ENCODE data around the gene ARHGAP11A. TPM values are rescaled to one million over a fixed set of nuclear protein-coding genes. Genes with fewer than 3 reads are reported as not detected.

Gene ARHGAP11A
- total RNA-seq, 1 experiment from 2014 or later, result 18.0 TPM

DNA sequence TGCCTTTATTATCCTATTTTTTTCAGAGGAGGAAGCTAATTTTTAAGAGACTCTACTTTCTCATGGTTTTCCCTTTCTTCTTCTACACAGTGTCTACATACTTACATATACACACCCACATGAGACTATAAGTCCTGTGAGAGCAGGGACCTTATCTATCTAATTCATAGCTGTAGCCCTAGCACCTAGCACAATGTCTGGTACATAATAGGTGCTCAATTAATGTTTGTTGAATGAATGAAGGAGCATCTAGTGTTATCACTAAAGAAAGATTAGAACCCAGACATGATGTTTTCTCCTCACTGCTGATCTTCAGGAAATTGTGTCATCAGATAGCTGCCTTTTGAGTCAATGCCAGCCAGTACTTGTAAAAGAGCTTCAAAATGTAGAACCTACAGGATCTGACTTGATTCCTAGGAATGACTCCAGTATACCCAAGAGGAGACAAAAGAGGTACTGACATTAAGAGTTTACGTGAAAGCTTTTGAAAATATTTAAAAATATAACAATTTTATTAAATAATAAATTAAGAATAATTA lies 28.7 kb downstream of the ARHGAP11A start:
- no peaks in the 10 kb centered on the region for H3K9me3 ChIP-seq
- no peak overlapping the region for H3K4me3 ChIP-seq
- no peaks in the 10 kb centered on the region for H3K27me3 ChIP-seq
- no peak for DNase-seq
- H3K36me3 ChIP-seq, result peaks cover 14% of the 10 kb centered on the region

DNA sequence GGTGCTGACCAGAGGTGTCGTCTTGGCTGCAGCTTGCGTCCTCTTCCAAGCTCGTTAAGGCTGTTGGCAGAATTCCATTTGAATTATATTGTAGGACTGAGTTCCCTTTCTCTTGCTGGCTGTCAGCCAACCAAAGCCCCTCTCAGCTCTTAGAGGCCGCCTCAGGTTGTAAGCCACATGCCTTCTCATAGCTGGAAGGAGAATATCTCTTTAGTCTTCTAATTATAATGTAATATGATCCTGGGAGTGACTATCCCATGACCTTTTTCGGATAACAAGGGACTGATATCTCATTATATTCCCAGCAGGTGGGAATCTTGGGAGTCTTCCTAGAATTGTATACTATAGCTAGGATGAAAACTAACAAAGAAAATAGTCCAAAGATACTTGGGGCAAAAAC lies 31.0 kb downstream of the ARHGAP11A start:
- no peaks in the 10 kb centered on the region for H3K9me3 ChIP-seq

DNA sequence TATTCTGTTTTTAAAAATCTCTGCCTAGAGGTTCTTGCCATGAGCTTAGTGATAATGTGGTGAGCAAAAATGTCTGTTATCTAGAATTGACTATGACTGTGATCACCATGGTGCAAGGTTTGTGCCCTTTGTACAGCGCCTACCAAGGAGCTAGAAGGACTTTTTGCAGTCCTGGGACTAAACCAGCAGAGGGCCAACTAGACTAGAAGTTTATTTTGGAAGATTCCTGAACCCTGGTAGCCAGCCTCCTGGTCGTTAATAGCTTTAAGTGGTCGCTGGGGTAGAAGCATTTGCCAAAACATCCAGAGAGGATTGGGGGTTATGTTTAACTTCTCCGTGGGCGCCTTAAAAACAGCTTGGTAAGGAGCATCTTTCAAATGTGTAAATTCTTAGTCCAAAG lies 34.0 kb downstream of the ARHGAP11A start:
- no peaks in the 10 kb centered on the region for H3K9me3 ChIP-seq
- DNase-seq, result peak; percentile 23
- no peak overlapping the region for H3K4me3 ChIP-seq
- no peaks in the 10 kb centered on the region for H3K27me3 ChIP-seq
- 0 out of 2 replicates have a peak, but pooled peaks cover 2% of the 10 kb centered on the region for H3K36me3 ChIP-seq

More for the DNA sequence above, 31.0 kb downstream of the ARHGAP11A start:
- DNase-seq, result no peak
- H3K36me3 ChIP-seq, result 0 out of 2 replicates have a peak, but pooled peaks cover 2% of the 10 kb centered on the region
- H3K27me3 ChIP-seq, result no peaks in the 10 kb centered on the region
- no peak overlapping the region for H3K4me3 ChIP-seq

DNA sequence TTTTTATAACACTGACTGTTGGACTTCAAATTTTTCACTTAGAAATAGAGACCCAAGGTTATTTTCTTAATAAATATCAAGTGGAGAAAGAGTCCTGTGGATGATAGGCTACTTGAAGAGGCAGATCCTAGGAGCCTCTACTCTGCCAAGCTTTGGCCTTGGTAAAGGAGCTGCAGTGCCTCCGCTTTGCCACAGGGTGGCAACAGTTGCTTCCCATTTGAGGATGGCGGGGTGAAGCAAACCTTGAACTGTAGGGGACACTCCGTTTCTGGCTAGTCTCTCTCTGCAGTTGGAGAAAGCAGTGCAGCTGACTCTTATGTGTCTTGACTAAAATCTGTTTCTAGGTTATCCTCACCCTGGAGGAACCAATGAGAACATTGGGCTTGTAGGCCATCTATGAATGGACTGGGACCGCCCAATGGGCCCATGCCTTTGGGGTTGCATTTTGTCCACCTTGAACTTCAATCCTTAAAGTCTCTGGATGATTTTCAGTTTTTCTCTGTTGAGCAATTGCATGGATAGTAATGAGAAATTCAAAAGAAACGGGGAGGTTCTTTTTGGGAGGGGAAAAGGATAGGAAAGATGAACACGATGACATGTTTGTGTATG lies 36.0 kb downstream of the ARHGAP11A start:
- no peak overlapping the region for H3K4me3 ChIP-seq
- H3K36me3 ChIP-seq, result 0 out of 2 replicates have a peak, but pooled peaks cover 2% of the 10 kb centered on the region
- DNase-seq, result peak; percentile 56
- H3K9me3 ChIP-seq, result no peaks in the 10 kb centered on the region
- no peaks in the 10 kb centered on the region for H3K27me3 ChIP-seq

DNA sequence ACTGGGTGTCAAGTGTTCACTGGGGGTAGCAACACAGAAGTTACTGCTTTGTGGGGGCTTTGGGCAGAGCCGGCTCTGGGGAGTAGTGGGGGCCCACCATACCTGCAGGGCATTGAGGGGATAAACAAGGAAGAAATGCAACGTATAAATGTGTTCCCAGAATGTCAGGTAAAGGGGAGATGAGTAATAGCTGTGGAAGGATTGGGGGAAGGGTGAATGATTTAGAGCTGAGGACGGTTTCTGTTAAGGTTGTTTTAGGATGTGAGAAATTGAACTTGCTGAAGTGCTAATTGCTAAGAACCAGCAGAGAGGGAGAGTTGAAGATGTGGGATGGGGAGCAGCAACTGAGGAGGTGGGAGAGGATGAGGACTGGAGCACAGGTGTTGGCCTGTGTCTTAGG lies 36.9 kb downstream of the ARHGAP11A start:
- H3K36me3 ChIP-seq, result 0 out of 2 replicates have a peak, but pooled peaks cover 2% of the 10 kb centered on the region
- no peak overlapping the region for H3K4me3 ChIP-seq
- no peaks in the 10 kb centered on the region for H3K9me3 ChIP-seq
- H3K27me3 ChIP-seq, result no peaks in the 10 kb centered on the region
- DNase-seq, result no peak

DNA sequence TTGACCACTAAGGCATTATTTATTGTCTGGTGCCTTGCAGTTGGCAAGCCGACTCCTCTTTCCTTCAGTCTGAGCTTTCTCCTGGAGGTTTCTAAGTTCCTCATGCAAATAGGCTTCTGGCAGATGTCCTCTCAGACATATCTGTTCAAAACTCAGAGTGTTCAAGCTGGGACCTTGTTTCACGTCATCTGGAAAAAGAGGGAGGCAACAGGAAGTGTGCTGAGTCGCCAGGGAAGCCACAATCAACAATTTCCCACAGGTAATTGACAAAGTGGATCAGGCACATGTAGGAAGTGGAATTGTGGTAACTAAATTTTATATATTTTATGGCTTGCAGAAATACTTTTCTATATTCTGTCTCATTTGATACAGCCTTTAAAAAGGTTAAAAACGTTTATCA lies 40.8 kb downstream of the ARHGAP11A start:
- Histone ChIP-seq H3K9me3 (no peaks in the 10 kb centered on the region), H3K4me3 (no peak overlapping the region), H3K27me3 (no peaks in the 10 kb centered on the region), H3K36me3 (no peaks in the 10 kb centered on the region)
- DNase-seq, result no peak

DNA sequence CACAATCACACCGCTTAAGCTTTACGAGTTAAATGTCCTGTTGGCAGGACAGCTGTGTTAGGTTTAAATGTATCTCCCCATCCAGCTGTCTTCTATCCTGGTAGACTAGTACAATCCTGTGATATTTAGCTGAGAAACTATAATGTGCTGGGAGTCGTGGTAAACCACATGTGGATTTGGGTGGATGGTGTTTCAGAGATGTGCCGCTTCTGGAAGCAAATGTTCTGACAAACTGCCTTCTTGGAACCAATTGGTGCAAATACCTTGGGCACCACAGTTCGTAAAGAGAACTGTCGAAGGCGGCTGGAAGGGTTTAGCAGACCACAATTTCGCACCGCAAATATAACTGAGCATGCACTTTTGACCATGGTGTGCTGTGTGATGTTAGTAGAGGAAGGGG lies 41.2 kb downstream of the ARHGAP11A start:
- H3K27me3 ChIP-seq, result no peaks in the 10 kb centered on the region
- no peak for DNase-seq
- no peaks in the 10 kb centered on the region for H3K36me3 ChIP-seq
- H3K4me3 ChIP-seq, result no peak overlapping the region
- H3K9me3 ChIP-seq, result no peaks in the 10 kb centered on the region

DNA sequence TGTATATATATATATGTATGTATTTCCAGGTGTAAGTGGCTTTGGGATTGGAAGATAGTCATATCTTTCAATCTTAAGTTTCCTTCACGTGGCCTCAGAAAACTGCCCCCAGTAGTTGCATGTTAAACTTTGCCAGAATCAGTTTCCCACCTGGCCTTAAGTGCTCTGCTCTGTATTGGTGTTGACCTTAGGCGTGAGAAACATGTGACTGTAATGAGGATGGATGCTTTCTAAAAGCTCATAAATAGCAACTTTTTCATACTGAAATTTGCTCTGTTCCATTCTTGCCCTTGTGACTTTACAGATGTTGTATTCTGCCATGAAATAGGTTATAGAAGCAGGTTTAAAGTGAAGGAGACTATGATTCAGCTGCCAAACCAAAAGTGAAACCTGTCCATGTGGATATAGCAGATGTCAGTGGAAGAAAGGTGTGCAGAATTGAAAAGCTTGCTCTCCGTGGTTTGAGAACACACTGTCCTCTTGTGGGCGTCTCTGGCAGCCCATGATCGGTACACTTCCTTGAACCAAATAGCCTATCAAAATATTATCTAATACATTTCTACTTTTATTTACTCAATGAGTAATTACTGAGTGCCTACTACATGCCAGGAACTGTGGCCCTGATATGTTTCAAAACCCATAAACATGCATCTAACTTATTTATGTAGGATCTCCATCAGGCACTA lies 42.0 kb downstream of the ARHGAP11A start:
- no peak for DNase-seq
- H3K9me3 ChIP-seq, result no peaks in the 10 kb centered on the region
- no peak overlapping the region for H3K4me3 ChIP-seq
- no peaks in the 10 kb centered on the region for H3K36me3 ChIP-seq
- no peaks in the 10 kb centered on the region for H3K27me3 ChIP-seq

DNA sequence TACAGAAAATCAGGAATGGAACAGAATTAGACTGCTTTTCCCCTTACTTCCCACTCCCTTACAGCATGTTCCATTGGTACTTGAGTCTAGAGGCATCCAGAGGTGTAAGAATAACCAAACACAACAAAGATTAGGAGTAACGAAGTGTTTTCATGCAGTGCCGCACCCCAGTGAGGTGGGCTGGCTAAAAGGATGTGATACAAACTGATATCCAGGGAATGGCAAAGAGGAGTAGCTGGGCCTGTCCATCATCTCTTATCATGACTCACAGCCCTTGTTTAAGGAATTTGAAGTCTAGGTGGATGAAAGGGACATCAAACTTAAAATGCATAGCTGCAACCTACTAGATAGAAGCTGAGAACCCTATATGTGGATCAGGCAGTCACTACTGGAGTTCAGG lies 42.6 kb downstream of the ARHGAP11A start:
- Histone ChIP-seq H3K4me3 (no peak overlapping the region), H3K9me3 (no peaks in the 10 kb centered on the region), H3K36me3 (no peaks in the 10 kb centered on the region), H3K27me3 (no peaks in the 10 kb centered on the region)
- DNase-seq, result no peak

DNA sequence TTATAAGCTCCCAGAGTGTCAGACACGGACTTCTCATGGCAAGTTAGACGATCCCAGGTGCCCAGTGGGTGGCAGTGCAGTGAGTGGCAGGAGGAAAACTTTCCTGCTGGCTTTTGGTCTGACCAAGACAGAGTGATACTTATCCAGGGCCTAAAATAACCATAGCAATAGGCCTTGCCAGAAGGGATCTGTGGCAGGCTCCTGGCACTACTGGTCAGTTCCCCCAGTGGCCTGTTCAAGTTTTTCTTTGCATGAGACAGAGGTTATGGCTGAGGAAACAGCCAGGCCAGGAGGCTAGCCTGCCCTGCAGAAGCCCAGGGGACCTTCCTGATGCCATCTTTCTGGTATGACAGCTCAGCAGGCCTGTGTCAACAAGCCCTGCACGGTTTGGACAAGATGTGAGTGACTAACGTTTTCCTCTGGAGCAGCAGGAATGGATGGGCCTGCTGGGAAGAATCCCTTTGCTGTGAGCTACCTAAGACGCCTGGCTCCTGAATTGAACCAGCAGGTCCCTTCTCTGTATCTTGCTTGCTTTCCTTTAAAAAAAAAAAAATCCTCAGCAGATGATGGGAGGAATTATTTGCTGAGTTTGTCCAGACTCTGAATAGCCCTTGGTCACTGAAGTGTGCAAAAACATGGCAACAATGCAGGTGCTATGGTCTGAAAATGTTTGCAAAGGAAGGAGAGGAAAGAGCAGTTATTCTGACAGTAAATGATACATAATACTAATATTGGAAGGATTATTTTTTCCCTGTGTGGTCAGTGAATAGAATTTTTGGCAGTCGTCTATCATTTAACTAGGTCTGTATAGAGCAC lies 44.2 kb downstream of the ARHGAP11A start:
- H3K4me3 ChIP-seq, result no peak overlapping the region
- peak; percentile 93 for DNase-seq
- H3K27me3 ChIP-seq, result no peaks in the 10 kb centered on the region
- no peaks in the 10 kb centered on the region for H3K9me3 ChIP-seq
- H3K36me3 ChIP-seq, result no peaks in the 10 kb centered on the region

DNA sequence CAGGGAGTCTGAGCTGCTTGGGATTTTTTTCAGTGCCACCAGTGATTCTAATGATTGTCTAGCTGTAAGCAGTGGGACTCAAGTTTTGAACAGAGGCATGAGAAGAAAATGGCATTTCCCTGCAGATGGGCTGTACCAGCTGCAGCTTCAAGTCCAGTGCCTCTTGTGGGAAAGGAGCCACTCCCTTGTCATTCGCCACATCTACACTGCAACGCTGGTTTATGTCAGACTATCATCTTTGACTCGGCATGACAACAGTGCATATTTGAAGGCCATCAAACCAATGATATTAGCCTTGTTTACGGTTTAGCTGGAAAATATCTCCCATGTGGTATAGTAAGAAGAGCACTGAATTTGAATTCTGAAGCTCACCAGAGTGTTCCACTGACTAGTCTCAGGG lies 48.4 kb downstream of the ARHGAP11A start:
- Histone ChIP-seq H3K27me3 (no peaks in the 10 kb centered on the region), H3K9me3 (no peaks in the 10 kb centered on the region), H3K36me3 (no peaks in the 10 kb centered on the region), H3K4me3 (no peak overlapping the region)
- DNase-seq, result no peak

DNA sequence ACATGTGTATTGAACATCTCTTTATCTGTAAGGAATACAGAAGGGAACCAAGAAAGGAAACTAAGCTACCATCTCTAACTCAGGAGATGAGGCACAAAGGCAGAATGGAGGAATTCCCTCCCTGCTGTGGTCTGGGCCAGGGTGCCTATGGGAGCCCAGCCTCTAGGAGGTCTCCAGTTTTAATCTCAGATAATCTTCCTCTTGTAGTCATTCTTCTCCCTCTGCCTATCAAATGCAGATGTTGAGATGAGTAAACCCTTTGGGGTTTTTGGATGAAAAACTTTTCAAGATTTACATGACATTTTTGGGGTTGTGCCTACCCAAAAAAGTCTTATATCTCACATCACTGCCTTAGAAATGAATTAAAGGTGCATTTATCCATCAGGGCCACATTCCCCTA lies 49.5 kb downstream of the ARHGAP11A start:
- Histone ChIP-seq H3K27me3 (no peaks in the 10 kb centered on the region), H3K4me3 (no peak overlapping the region), H3K9me3 (no peaks in the 10 kb centered on the region), H3K36me3 (no peaks in the 10 kb centered on the region)
- DNase-seq, result no peak

DNA sequence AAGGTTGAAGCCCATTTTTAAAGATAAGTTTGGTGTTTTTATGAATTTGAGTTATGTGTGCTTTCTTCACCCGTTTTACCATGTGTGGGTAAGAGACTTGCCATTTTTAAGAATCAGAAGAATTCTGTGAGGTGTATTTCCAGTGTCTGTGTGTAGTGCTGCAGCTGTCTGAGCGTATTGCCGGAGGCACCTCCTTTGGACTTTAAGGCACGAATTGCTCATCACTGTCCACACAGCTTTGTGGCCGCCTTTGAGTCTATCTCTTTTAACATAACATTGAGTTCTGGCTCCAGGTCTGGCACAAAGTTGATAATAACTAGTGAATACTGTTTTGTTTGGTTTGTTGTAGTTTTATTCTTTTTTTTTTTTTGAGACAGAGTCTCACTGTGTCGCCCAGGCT lies 52.0 kb downstream of the ARHGAP11A start:
- no peak for DNase-seq
- Histone ChIP-seq H3K4me3 (no peak overlapping the region), H3K27me3 (no peaks in the 10 kb centered on the region), H3K9me3 (no peaks in the 10 kb centered on the region), H3K36me3 (no peaks in the 10 kb centered on the region)

DNA sequence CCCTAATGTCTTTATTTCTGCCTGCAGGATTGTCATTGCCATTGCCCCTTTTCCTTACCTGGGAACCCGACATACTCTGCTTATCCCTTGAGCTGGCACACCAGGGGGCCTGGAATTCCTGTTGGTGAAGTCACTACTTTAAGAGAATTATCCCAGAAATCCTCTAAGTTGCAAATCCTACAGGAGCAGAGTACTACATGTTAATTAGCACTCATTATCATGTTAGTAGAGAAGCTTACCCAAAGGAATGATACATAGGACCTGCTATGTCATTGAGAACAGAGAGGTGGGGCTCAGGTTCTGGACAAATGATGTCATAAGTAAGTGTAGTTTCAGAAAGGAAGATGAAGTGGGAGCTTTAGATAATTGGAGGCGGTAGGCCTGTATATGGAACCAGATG lies 53.6 kb downstream of the ARHGAP11A start:
- no peak for DNase-seq
- H3K4me3 ChIP-seq, result no peak overlapping the region
- H3K9me3 ChIP-seq, result no peaks in the 10 kb centered on the region
- no peaks in the 10 kb centered on the region for H3K27me3 ChIP-seq
- H3K36me3 ChIP-seq, result no peaks in the 10 kb centered on the region

DNA sequence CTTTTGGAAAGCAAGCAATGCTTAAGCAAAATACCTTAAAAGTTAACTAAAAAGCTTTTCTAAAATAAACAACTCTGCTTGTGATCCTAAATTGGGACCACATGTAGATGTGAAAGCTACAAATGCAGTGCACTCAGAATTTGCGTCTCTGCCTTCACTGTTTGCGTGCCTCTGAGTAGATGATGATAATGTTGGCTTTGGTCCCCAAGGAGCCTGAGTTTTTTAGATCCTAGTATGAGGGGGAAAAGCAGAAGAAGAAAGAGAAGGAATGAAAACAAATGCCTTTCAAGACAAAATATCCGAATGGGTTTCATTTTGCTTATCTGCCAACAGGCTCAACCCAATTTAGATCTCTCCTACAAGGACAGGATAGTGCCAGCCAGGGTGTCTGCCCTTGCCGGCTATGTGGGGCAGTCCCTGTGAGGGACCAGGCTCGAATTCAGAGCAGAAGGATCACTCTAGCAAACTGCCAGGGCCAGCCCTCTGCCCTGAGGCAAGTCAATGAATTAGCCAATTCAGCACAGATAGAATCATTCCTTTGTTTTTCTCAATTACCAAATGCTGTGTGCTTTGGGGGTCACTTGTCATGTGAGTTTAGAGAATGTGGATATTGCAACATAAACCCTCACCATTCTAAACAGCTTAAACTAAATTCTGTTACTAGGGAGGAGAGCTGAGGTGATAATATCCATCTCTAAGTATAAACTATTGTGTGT lies 54.8 kb downstream of the ARHGAP11A start:
- Histone ChIP-seq H3K4me3 (no peak overlapping the region), H3K27me3 (no peaks in the 10 kb centered on the region), H3K36me3 (no peaks in the 10 kb centered on the region), H3K9me3 (no peaks in the 10 kb centered on the region)
- no peak for DNase-seq

DNA sequence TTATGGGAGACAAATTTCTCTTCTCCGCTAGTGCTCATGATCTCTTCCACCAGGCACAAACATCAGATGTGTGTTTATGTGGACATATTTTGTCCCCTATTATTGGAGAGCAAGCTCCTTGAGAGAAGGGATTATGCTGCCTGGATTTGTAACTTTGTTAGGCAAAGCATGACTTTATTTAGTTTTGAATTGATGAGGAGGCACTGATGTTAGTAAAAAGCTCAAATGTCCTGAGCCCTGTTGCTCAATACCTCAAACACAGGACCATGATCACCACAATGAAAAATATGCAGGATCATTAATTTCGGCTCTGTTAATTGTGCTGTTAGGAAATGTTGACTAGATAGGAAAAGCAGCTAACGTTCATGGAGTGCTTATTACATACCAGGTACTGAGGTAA lies 55.3 kb downstream of the ARHGAP11A start:
- Histone ChIP-seq H3K27me3 (no peaks in the 10 kb centered on the region), H3K4me3 (no peak overlapping the region), H3K9me3 (no peaks in the 10 kb centered on the region), H3K36me3 (no peaks in the 10 kb centered on the region)
- DNase-seq, result no peak
